GM12878 (cell line): ENCODE measurements around the gene BNC2. TPM values are rescaled to one million over a fixed set of nuclear protein-coding genes. Genes with fewer than 3 reads are reported as not detected.

Experiments used
- ATAC-seq: fragments of 200-7000 bp; cut with Tn5 transposase; 3 replicates; pipeline ENCODE4 v1.9.1; 2020; ENCODE audit warnings: mild to moderate bottlenecking, moderate library complexity
- BruUV-seq: library from RNA; stranded (reverse); fragments of 400-500 nt; replicated peaks from 2 replicates; lab custom pipeline; 2021; lab: Mats Ljungman, UMichigan
- CTCF ChIA-PET: fragments of 300-600 bp; sonication (Branson Sonifier 250); formaldehyde crosslinking; extraction: SDS; loops from one replicate; lab custom pipeline; 2021; ENCODE audit warnings: inconsistent platforms; lab: Yijun Ruan, JAX
- POLR2A ChIA-PET: fragments of 350-600 bp; formaldehyde crosslinking; extraction: SDS; loops from one replicate; lab custom pipeline; 2021; ENCODE audit warnings: inconsistent platforms; lab: Charles Lee
- RAD21 ChIA-PET: fragments of 300-600 bp; sonication (Branson Sonifier 250); formaldehyde crosslinking; loops from one replicate; lab custom pipeline; 2023; ENCODE audit warnings: antibody characterized with exemption; ENCODE audit not compliant: unreplicated experiment; lab: Charles Lee
- SMC1A ChIA-PET: fragments of 300-600 bp; sonication (Branson Sonifier 250); formaldehyde crosslinking; loops from one replicate; lab custom pipeline; 2023; ENCODE audit not compliant: unreplicated experiment, uncharacterized antibody; lab: Charles Lee
- DNase-seq: peaks from one replicate; pipeline ENCODE4 v3.0.0-alpha.2; 2011; ENCODE audit warnings: low read depth, low spot score
- FAIRE-seq: peaks from 3 replicates; lab custom pipeline; 2011; peaks lifted over from hg19 to GRCh38; lab: Jason Lieb, UNC
- H2AFZ ChIP-seq: 2 replicates; pipeline ENCODE4 v1.6.0; 2011; ENCODE audit warnings: low read depth, low read length, control low read depth; ENCODE audit not compliant: control insufficient read depth
- H3K27ac ChIP-seq: 2 replicates; pipeline ENCODE4 v1.5.1; 2011; ENCODE audit warnings: control low read depth; ENCODE audit not compliant: control insufficient read depth, insufficient read depth
- H3K27me3 ChIP-seq, 2 experiments: replicated peaks in 1 of 2; 2 replicates each; pipeline versions ENCODE4 v1.6.0 to v1.6.1; 2011; ENCODE audit warnings: low read length in 1 of 2; ENCODE audit not compliant: control insufficient read depth in 2 of 2, insufficient read depth in 2 of 2
- H3K36me3 ChIP-seq, 2 experiments: 2 replicates each; pipeline ENCODE4 v1.5.1; 2011; ENCODE audit warnings: low read length in 1 of 2; ENCODE audit not compliant: control insufficient read depth in 2 of 2, insufficient read depth in 2 of 2
- H3K4me1 ChIP-seq: 2 replicates; pipeline ENCODE4 v1.6.1; 2011; ENCODE audit warnings: mild to moderate bottlenecking, low read length, moderate library complexity, mixed read lengths; ENCODE audit not compliant: control insufficient read depth, insufficient read depth
- H3K4me2 ChIP-seq: 2 replicates; pipeline ENCODE4 v1.6.0; 2011; ENCODE audit warnings: control low read depth; ENCODE audit not compliant: control insufficient read depth, insufficient read depth
- H3K4me3 ChIP-seq: fragments of 200-600 bp; sonication (generic); 2 replicates; pipeline ENCODE4 v1.5.1; 2016
- H3K79me2 ChIP-seq: 2 replicates; pipeline ENCODE4 v1.6.0; 2011; ENCODE audit warnings: low read length; ENCODE audit not compliant: control insufficient read depth, insufficient read depth
- H3K9ac ChIP-seq: 2 replicates; pipeline ENCODE4 v1.8.0; 2011; ENCODE audit warnings: low read length, control low read depth, mixed read lengths; ENCODE audit not compliant: control insufficient read depth, insufficient read depth
- H3K9me3 ChIP-seq: replicated peaks from 3 replicates; pipeline ENCODE4 v1.5.1; 2011; ENCODE audit warnings: mild to moderate bottlenecking, low read length; ENCODE audit not compliant: control insufficient read depth, insufficient read depth
- H4K20me1 ChIP-seq: 2 replicates; pipeline ENCODE4 v1.6.0; 2011; ENCODE audit not compliant: control insufficient read depth, insufficient read depth
- ATF2 ChIP-seq: IDR thresholded peaks from 2 replicates; pipeline ENCODE4 v1.6.1; 2012; ENCODE audit warnings: low read length, inconsistent platforms
- BACH1 ChIP-seq: fragments of 450-650 bp; IDR thresholded peaks from 2 replicates; pipeline ENCODE4 v1.6.1; 2017; ENCODE audit warnings: mild to moderate bottlenecking, borderline replicate concordance
- CHD2 ChIP-seq: IDR thresholded peaks from 2 replicates; pipeline ENCODE4 v1.6.1; 2011; ENCODE audit warnings: low read depth, low read length, improper control_type of control experiment, borderline replicate concordance
- CREB1 ChIP-seq: IDR thresholded peaks from 2 replicates; pipeline ENCODE4 v1.6.1; 2012; ENCODE audit warnings: low read depth, mild to moderate bottlenecking, inconsistent platforms
- E2F4 ChIP-seq: IDR thresholded peaks from 2 replicates; pipeline ENCODE4 v1.6.1; 2012; ENCODE audit warnings: low read depth, low read length, improper control_type of control experiment
- ESRRA ChIP-seq: IDR thresholded peaks from 2 replicates; pipeline ENCODE4 v1.6.1; 2012; ENCODE audit warnings: mild to moderate bottlenecking, low read length, improper control_type of control experiment
- FOS ChIP-seq: IDR thresholded peaks from 3 replicates; pipeline ENCODE4 v1.6.1; 2011; ENCODE audit warnings: borderline replicate concordance; ENCODE audit not compliant: insufficient read length; ENCODE audit errors: extremely low read depth
- HDAC2 ChIP-seq: fragments of 200-600 bp; sonication (generic); IDR thresholded peaks from 2 replicates; pipeline ENCODE4 v1.6.1; 2017
- NBN ChIP-seq: fragments of 450-650 bp; IDR thresholded peaks from 2 replicates; pipeline ENCODE4 v1.6.1; 2016
- PAX5 ChIP-seq: IDR thresholded peaks from 2 replicates; pipeline ENCODE4 v1.6.1; 2011; ENCODE audit warnings: low read depth, low read length, borderline replicate concordance
- POLR2AphosphoS5 ChIP-seq: IDR thresholded peaks from 2 replicates; pipeline ENCODE4 v1.6.1; 2011; ENCODE audit warnings: mild to moderate bottlenecking, low read length, inconsistent platforms
- PRDM15 ChIP-seq: fragments of 450-650 bp; formaldehyde crosslinking; IDR thresholded peaks from 2 replicates; pipeline ENCODE4 v1.4.0; 2020; ENCODE audit warnings: mild to moderate bottlenecking, moderate library complexity
- TARDBP ChIP-seq: IDR thresholded peaks from 2 replicates; pipeline ENCODE4 v1.6.1; 2016; ENCODE audit warnings: borderline replicate concordance
- TBL1XR1 ChIP-seq: IDR thresholded peaks from 2 replicates; pipeline ENCODE4 v1.6.1; 2012; ENCODE audit warnings: low read depth, low read length, improper control_type of control experiment
- TCF12 ChIP-seq: IDR thresholded peaks from 2 replicates; pipeline ENCODE4 v1.6.1; 2011; ENCODE audit warnings: low read depth, mild to moderate bottlenecking, low read length
- TCF7 ChIP-seq: IDR thresholded peaks from 2 replicates; pipeline ENCODE4 v1.6.1; 2014; ENCODE audit warnings: antibody characterized with exemption, borderline replicate concordance
- USF2 ChIP-seq: IDR thresholded peaks from 2 replicates; pipeline ENCODE4 v1.6.1; 2011; ENCODE audit warnings: low read depth, low read length, improper control_type of control experiment, borderline replicate concordance
- ZBTB33 ChIP-seq: fragments of 450-650 bp; IDR thresholded peaks from 2 replicates; pipeline ENCODE4 v1.6.1; 2017; ENCODE audit warnings: mild to moderate bottlenecking
- WGBS: methylation state at CpG from one replicate; pipeline ENCODE4 v1.1.6; 2016; ENCODE audit warnings: low lambda C conversion rate; ENCODE audit not compliant: insufficient replicate concordance, insufficient coverage; ENCODE audit errors: missing lambda C conversion rate; 5-methylcytosine and 5-hydroxymethylcytosine counted together
- in situ Hi-C: fragments of 300-500 bp; cut with MboI; formaldehyde crosslinking; loops from 9 replicates; pipeline ENCODE4 v1.14.3; 2018; ENCODE audit warnings: mixed read lengths
- intact Hi-C: fragments of 100-400 bp; cut with micrococcal nuclease; formaldehyde crosslinking; loops from one replicate; pipeline ENCODE4 v1.14.2; 2022; ENCODE audit not compliant: unreplicated experiment
- polyA plus RNA-seq, 11 experiments: library from polyadenylated mRNA; depleted of rRNA in 4 of 11; unstranded in 6 of 11; stranded (reverse) in 5 of 11; fragments of >200 nt; fragmentation: Nextera tagmentation in 4 of 11; fragmentation: Illumina TruSeq in 1 of 11; extraction: Ambion mirVana in 4 of 11; extraction: Trizol in 1 of 11; gene quantifications; 1 replicate in 1 of 11; 2 replicates in 10 of 11; pipeline versions ENCODE4 v1.2.1 to v1.2.3, GENCODE V29; 2011 to 2016; ENCODE audit warnings: inconsistent platforms in 2 of 11, missing spikeins in 2 of 11, low read depth in 1 of 11
- total RNA-seq, 4 experiments: library from RNA; depleted of rRNA in 3 of 4; stranded (reverse); fragments of >200 nt in 3 of 4; fragmentation: Illumina TruSeq in 1 of 4; extraction: Trizol in 1 of 4; gene quantifications; 2 replicates each; pipeline versions ENCODE4 v1.2.1 to v1.2.3, GENCODE V29; 2013 to 2021

BNC2 gene
- total and polyA plus RNA-seq, 10 of the 15 experiments (the other 5 are each of a cell fraction or from before 2014, with no cell fraction given): 0.05 to 14.5 (median 0.26) TPM

- in situ Hi-C loops: no loop called here
Measured at GRCh38 chr9:16561121-16561520, 309.3 kb downstream of the BNC2 start.

More at GRCh38 chr9:16561121-16561520, 309.3 kb downstream of the BNC2 start:
- ChIA-PET POLR2A (no interaction called here), RAD21 (interaction anchor here (2.4 kb wide), 1 partner anchor 18 kb away, joined by 8 read pairs; no protein-coding TSS in a partner anchor), SMC1A (interaction anchor here (0.7 to 2.6 kb wide), 7 partner anchors 17 to 1494 kb away, joined by 3 to 16 read pairs (median 4); no protein-coding TSS in a partner anchor)
- Histone ChIP-seq H2AFZ (no peak overlapping the region), H3K36me3 (no peaks in the 10 kb centered on the region), H3K79me2 (no peaks in the 10 kb centered on the region), H3K27ac (no peak overlapping the region), H3K4me1 (no peaks in the 10 kb centered on the region), H3K9ac (no peak overlapping the region), H3K27me3 (no peaks in the 10 kb centered on the region)
- BruUV-seq: no TSS peak
- no peak for DNase-seq
- WGBS: 35% methylated on average over 4 of the region's 4 CpGs
- no peak for FAIRE-seq
- intact Hi-C loops: no loop called here
- ATAC-seq: no peak; the same call in 2 of the 3 replicates
- TF ChIP-seq PRDM15 (CRISPR knock-in tag) (no peak), HDAC2 (no peak), E2F4 (no peak), USF2 (no peak), POLR2AphosphoS5 (no peak), ZBTB33 (no peak), PAX5 (no peak), ESRRA (no peak), BACH1 (no peak), TBL1XR1 (no peak), TCF7 (no peak), TCF12 (no peak), CREB1 (no peak), NBN (no peak), ATF2 (no peak), CHD2 (no peak), FOS (no peak), TARDBP (no peak)
- TF ChIP-seq, all 136 proteins: peak for 0
- no peaks in the 10 kb centered on the region for H4K20me1 ChIP-seq
- no peak overlapping the region for H3K4me3 ChIP-seq
- CTCF ChIA-PET: no interaction called here
- H3K4me2 ChIP-seq: no peak overlapping the region
- H3K9me3 ChIP-seq: no peaks in the 10 kb centered on the region
